ENCODE measurements around the gene EPS8L1.

The EPS8L1 gene

DNA sequence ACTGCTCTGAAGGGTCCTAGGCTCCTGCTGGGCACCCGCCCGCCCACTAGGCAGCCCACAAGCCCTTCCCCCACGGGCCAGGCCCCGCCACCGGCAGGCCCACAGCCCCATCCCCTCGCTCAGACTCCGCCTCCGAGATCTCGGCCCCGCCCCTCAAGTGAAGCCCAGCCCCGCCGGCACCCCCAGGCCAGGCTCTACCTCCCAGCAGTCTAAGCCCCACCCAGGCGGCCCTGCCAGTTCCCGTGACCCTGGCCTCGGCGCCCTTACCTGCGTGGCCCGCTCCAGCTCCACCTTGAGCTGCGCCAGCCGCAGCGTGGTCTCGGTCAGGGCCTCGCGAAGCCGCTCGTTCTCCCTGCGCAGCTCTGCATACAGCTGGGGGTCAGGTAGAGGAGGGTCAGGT is 16.3 kb downstream of the EPS8L1 start:
- H3K9me3 ChIP-seq (ENCODE audit: control insufficient read depth, insufficient read depth, low read length) = no peaks in the 10 kb centered on the region
- H3F3A ChIP-seq (ENCODE audit: control insufficient read depth, insufficient read depth) = peaks cover 5% of the 10 kb centered on the region; the same call in 1 of the 2 replicates
- H3K4me3 ChIP-seq (ENCODE audit: low read length) = no peak overlapping the region
- no peaks in the 10 kb centered on the region for H3K9me2 ChIP-seq (replicated peaks; ENCODE audit: control insufficient read depth, low read length)
- H3K79me2 ChIP-seq (ENCODE audit: control insufficient read depth, low read length) = no peaks in the 10 kb centered on the region
- H3K27me3 ChIP-seq (ENCODE audit: control insufficient read depth, low read length) = no peaks in the 10 kb centered on the region
- H3K4me2 ChIP-seq (ENCODE audit: low read length) = no peak overlapping the region
- H3K36me3 ChIP-seq (ENCODE audit: control insufficient read depth, low read length) = peaks cover 48% of the 10 kb centered on the region
- no peaks in the 10 kb centered on the region for H3K4me1 ChIP-seq (ENCODE audit: control insufficient read depth, low read length)
- H4K20me1 ChIP-seq (ENCODE audit: control insufficient read depth, insufficient read depth, low read depth, low read length) = peaks cover 6% of the 10 kb centered on the region; the same call in 1 of the 2 replicates
- H3K27ac ChIP-seq (ENCODE audit: low read depth, low read length) = no peak overlapping the region
- no peak for TF ChIP-seq EZH2phosphoT487 (IDR thresholded peaks at IDR 0.05; ENCODE audit: borderline replicate concordance, low read length)
- TF ChIP-seq, protein P1, sequence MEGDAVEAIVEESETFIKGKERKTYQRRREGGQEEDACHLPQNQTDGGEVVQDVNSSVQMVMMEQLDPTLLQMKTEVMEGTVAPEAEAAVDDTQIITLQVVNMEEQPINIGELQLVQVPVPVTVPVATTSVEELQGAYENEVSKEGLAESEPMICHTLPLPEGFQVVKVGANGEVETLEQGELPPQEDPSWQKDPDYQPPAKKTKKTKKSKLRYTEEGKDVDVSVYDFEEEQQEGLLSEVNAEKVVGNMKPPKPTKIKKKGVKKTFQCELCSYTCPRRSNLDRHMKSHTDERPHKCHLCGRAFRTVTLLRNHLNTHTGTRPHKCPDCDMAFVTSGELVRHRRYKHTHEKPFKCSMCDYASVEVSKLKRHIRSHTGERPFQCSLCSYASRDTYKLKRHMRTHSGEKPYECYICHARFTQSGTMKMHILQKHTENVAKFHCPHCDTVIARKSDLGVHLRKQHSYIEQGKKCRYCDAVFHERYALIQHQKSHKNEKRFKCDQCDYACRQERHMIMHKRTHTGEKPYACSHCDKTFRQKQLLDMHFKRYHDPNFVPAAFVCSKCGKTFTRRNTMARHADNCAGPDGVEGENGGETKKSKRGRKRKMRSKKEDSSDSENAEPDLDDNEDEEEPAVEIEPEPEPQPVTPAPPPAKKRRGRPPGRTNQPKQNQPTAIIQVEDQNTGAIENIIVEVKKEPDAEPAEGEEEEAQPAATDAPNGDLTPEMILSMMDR (IDR thresholded peaks at IDR 0.05; ENCODE audit: low read depth, low read length, poor library complexity, severe bottlenecking) = no peak

DNA sequence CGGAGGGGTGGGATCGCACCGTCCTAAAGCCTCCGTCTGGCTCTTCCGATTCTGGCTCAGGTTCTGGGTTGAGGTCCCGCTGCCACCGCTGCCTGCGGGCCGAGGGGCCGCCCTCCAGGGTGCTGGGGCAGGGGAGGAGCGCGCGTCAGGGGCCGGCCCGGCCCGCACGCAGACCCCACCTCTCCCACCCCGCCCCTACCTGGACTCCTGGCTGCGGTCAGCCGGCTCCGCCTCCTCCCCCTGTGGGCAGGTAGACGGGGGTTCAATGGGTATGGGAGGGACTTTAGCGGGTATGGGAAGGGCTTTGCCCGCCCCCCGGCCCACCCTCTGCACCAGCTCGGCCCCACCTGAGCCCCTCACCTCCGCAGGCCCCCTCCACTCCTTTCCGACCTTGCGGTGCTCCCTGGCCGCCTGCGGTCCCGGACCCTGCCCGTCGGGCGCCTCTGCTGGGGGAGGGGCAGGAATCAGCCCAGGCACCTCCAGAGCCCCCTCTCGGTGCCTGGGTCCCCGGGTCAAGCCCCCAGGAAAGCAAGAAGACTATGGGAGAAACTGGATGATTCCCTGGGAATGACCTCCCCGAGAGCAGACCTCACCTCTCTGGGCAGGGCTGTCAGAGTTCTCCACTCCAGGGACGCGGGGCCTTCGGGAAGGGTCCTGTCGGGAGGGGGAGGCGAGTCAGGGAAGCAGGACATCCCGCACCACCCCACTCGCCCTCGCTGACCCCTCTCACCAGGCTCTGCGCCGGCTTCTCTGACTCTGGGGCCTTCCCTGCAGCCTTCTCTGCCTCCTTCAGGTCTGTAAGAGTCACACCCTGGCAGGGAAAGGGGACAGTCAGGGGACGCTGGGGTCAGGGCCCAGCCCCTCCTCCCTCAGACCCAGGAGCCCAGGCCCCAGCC is 17.0 kb downstream of the EPS8L1 start:
- TF ChIP-seq, protein P1 (IDR thresholded peaks at IDR 0.05; ENCODE audit: low read depth, low read length, poor library complexity, severe bottlenecking) = no peak
- no peak for TF ChIP-seq EZH2phosphoT487 (IDR thresholded peaks at IDR 0.05; ENCODE audit: borderline replicate concordance, low read length)
- no peak overlapping the region for H3K4me2 ChIP-seq (ENCODE audit: low read length)
- H3K27me3 ChIP-seq (ENCODE audit: control insufficient read depth, low read length) = no peaks in the 10 kb centered on the region
- H3K4me3 ChIP-seq (ENCODE audit: low read length) = no peak overlapping the region
- peaks cover 5% of the 10 kb centered on the region; the same call in 1 of the 2 replicates for H3F3A ChIP-seq (ENCODE audit: control insufficient read depth, insufficient read depth)
- no peaks in the 10 kb centered on the region for H3K9me2 ChIP-seq (replicated peaks; ENCODE audit: control insufficient read depth, low read length)
- H3K4me1 ChIP-seq (ENCODE audit: control insufficient read depth, low read length) = no peaks in the 10 kb centered on the region
- no peak overlapping the region for H3K27ac ChIP-seq (ENCODE audit: low read depth, low read length)
- H3K36me3 ChIP-seq (ENCODE audit: control insufficient read depth, low read length) = peaks cover 41% of the 10 kb centered on the region
- no peaks in the 10 kb centered on the region for H3K9me3 ChIP-seq (ENCODE audit: control insufficient read depth, insufficient read depth, low read length)
- H3K79me2 ChIP-seq (ENCODE audit: control insufficient read depth, low read length) = no peaks in the 10 kb centered on the region
- H4K20me1 ChIP-seq (ENCODE audit: control insufficient read depth, insufficient read depth, low read depth, low read length) = peaks cover 6% of the 10 kb centered on the region; the same call in 1 of the 2 replicates

DNA sequence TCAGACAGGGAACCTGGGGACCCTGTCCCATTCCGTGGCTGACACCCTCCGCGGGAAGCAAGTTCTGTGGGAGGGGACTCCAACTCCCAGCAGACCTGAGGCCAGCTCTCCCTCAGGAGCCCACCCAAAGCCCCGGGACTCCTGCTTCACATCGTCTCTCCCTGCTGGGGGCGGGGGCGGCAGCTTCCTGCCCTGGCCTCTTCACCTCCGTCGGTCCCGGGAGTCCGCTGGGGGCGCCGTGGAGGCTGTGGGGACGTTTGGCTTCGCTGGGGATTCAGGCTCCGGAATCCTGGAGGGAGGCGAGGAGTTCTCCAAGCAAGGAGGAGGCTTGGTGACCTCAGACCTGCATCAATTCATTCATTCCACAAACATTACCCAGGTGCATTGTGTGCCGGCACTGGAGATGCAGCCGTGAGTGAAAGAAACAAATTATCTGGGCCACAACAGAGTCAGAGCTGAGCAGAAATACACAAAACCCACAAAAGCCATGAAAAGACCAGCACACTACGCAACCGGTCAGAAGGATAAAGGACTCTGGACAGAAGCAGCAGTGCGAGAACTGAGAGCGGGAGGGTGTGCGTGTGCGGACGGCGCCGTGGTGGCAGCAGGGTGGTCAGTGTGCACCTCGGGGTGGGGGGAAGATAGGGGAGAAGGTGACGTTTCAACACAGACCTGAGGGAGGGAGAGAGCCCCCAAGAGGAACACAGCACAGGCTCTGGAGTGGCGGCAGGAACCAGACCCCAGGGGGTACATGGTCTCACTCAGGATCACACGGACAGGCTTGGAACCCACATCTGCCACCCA is 19.0 kb downstream of the EPS8L1 start:
- TF ChIP-seq, protein P1 (IDR thresholded peaks at IDR 0.05; ENCODE audit: low read depth, low read length, poor library complexity, severe bottlenecking) = no peak
- no peak for TF ChIP-seq EZH2phosphoT487 (IDR thresholded peaks at IDR 0.05; ENCODE audit: borderline replicate concordance, low read length)
- Histone ChIP-seq H3K79me2 (ENCODE audit: control insufficient read depth, low read length) (0 out of 2 replicates have a peak, but pooled peaks cover 3% of the 10 kb centered on the region), H3F3A (ENCODE audit: control insufficient read depth, insufficient read depth) (0 out of 2 replicates have a peak, but pooled peaks cover 2% of the 10 kb centered on the region), H3K27me3 (ENCODE audit: control insufficient read depth, low read length) (no peaks in the 10 kb centered on the region), H3K4me2 (ENCODE audit: low read length) (no peak overlapping the region), H3K27ac (ENCODE audit: low read depth, low read length) (no peak overlapping the region), H3K4me1 (ENCODE audit: control insufficient read depth, low read length) (0 out of 2 replicates have a peak, but pooled peaks cover 2% of the 10 kb centered on the region), H3K9me3 (ENCODE audit: control insufficient read depth, insufficient read depth, low read length) (no peaks in the 10 kb centered on the region), H3K9me2 (replicated peaks; ENCODE audit: control insufficient read depth, low read length) (no peaks in the 10 kb centered on the region), H3K36me3 (ENCODE audit: control insufficient read depth, low read length) (peaks cover 44% of the 10 kb centered on the region), H4K20me1 (ENCODE audit: control insufficient read depth, insufficient read depth, low read depth, low read length) (0 out of 2 replicates have a peak, but pooled peaks cover 6% of the 10 kb centered on the region), H3K4me3 (ENCODE audit: low read length) (no peak overlapping the region)
